Loucy (cell line): ENCODE data around the gene ACOT11.

Source experiments
- H2AFZ ChIP-seq: fragments of 200-600 bp; sonication (generic); 2 replicates; pipeline ENCODE4 v1.6.0; 2016; ENCODE audit warnings: antibody characterized with exemption, mild to moderate bottlenecking, low read length, moderate library complexity
- H3F3A ChIP-seq: fragments of 200-600 bp; 2 replicates; pipeline ENCODE4 v1.6.0; 2016; ENCODE audit warnings: antibody characterized with exemption, low read depth, mild to moderate bottlenecking
- H3K27me3 ChIP-seq: fragments of 200-600 bp; sonication (generic); 2 replicates; pipeline ENCODE4 v1.6.1; 2014; ENCODE audit warnings: low read length, mild to moderate bottlenecking; ENCODE audit not compliant: insufficient read depth, poor library complexity, severe bottlenecking
- H3K36me3 ChIP-seq: fragments of 200-600 bp; sonication (generic); 2 replicates; pipeline ENCODE4 v1.6.1; 2016; ENCODE audit warnings: low read length; ENCODE audit not compliant: insufficient read depth
- H3K4me1 ChIP-seq: fragments of 200-600 bp; sonication (generic); 2 replicates; pipeline ENCODE4 v1.5.1; 2014; ENCODE audit warnings: low read length, mild to moderate bottlenecking; ENCODE audit not compliant: insufficient read depth, poor library complexity, severe bottlenecking
- H3K4me2 ChIP-seq: fragments of 200-600 bp; sonication (generic); 2 replicates; pipeline ENCODE4 v1.6.0; 2014; ENCODE audit warnings: antibody characterized with exemption, low read length, low read depth, mild to moderate bottlenecking; ENCODE audit not compliant: poor library complexity, severe bottlenecking
- H3K4me3 ChIP-seq: fragments of 200-600 bp; sonication (generic); 2 replicates; pipeline ENCODE4 v1.5.1; 2014; ENCODE audit warnings: low read length, mild to moderate bottlenecking, mixed read lengths; ENCODE audit not compliant: poor library complexity, severe bottlenecking
- H3K79me2 ChIP-seq: fragments of 200-600 bp; sonication (generic); 2 replicates; pipeline ENCODE4 v1.6.1; 2014; ENCODE audit warnings: low read length; ENCODE audit not compliant: insufficient read depth
- H3K9ac ChIP-seq: fragments of 200-600 bp; sonication (generic); 2 replicates; pipeline ENCODE4 v1.6.0; 2014; ENCODE audit warnings: mild to moderate bottlenecking, low read depth, low read length, moderate library complexity; ENCODE audit not compliant: poor library complexity, severe bottlenecking
- H3K9me2 ChIP-seq: fragments of 200-600 bp; sonication (generic); replicated peaks from 2 replicates; pipeline ENCODE4 v1.6.1; 2016; ENCODE audit warnings: low read depth, low read length, mixed read lengths
- H3K9me3 ChIP-seq: fragments of 200-600 bp; sonication (generic); 2 replicates; pipeline ENCODE4 v1.6.1; 2014; ENCODE audit warnings: mild to moderate bottlenecking, antibody characterized with exemption, low read length, low read depth; ENCODE audit not compliant: insufficient read depth
- H4K20me1 ChIP-seq: fragments of 200-600 bp; sonication (generic); 2 replicates; pipeline ENCODE4 v1.6.0; 2014; ENCODE audit warnings: antibody characterized with exemption, low read length, mild to moderate bottlenecking; ENCODE audit not compliant: insufficient read depth, poor library complexity, severe bottlenecking
- CTCF ChIP-seq: fragments of 200-600 bp; sonication (generic); conservative IDR thresholded peaks from 2 replicates; pipeline ENCODE4 v1.5.1; 2014; ENCODE audit warnings: mild to moderate bottlenecking, antibody characterized with exemption, low read length
- EZH2phosphoT487 ChIP-seq: fragments of 200-600 bp; IDR thresholded peaks from 2 replicates; pipeline ENCODE4 v1.6.1; 2018; ENCODE audit warnings: antibody characterized with exemption, mild to moderate bottlenecking, moderate library complexity, borderline replicate concordance

The ACOT11 gene

GRCh38 chr1:54566438-54567141, 18.6 kb downstream of the ACOT11 start:
- H3K9me3 ChIP-seq = no peaks in the 10 kb centered on the region
- no peak for TF ChIP-seq EZH2phosphoT487
- TF ChIP-seq CTCF = no peak

GRCh38 chr1:54567961-54568360, 19.9 kb downstream of the ACOT11 start:
- Histone ChIP-seq H3K4me1 (peaks cover 30% of the 10 kb centered on the region), H3F3A (no peaks in the 10 kb centered on the region), H3K9me2 (no peaks in the 10 kb centered on the region), H3K36me3 (no peaks in the 10 kb centered on the region), H3K9ac (no peak overlapping the region), H3K4me2 (no peak overlapping the region), H3K27me3 (no peaks in the 10 kb centered on the region), H3K4me3 (no peak overlapping the region), H3K79me2 (no peaks in the 10 kb centered on the region), H3K9me3 (no peaks in the 10 kb centered on the region), H4K20me1 (no peaks in the 10 kb centered on the region), H2AFZ (no peak overlapping the region)
- TF ChIP-seq EZH2phosphoT487 (no peak), CTCF (no peak)

More at GRCh38 chr1:54566438-54567141, 18.6 kb downstream of the ACOT11 start:
- no peak overlapping the region for H3K4me2 ChIP-seq
- peaks cover 17% of the 10 kb centered on the region for H3K4me1 ChIP-seq
- no peak overlapping the region for H2AFZ ChIP-seq
- H3K9me2 ChIP-seq = no peaks in the 10 kb centered on the region
- H3K9ac ChIP-seq = no peak overlapping the region
- H3K79me2 ChIP-seq = no peaks in the 10 kb centered on the region
- no peaks in the 10 kb centered on the region for H3F3A ChIP-seq
- no peaks in the 10 kb centered on the region for H3K27me3 ChIP-seq
- no peak overlapping the region for H3K4me3 ChIP-seq
- no peaks in the 10 kb centered on the region for H4K20me1 ChIP-seq
- H3K36me3 ChIP-seq = no peaks in the 10 kb centered on the region

- Histone ChIP-seq H3K4me2 (no peak overlapping the region), H3K9me2 (no peaks in the 10 kb centered on the region), H4K20me1 (no peaks in the 10 kb centered on the region), H3K4me3 (no peak overlapping the region), H3K4me1 (peaks cover 37% of the 10 kb centered on the region), H3F3A (no peaks in the 10 kb centered on the region), H3K9me3 (no peaks in the 10 kb centered on the region), H2AFZ (no peak overlapping the region), H3K27me3 (no peaks in the 10 kb centered on the region), H3K79me2 (no peaks in the 10 kb centered on the region), H3K36me3 (no peaks in the 10 kb centered on the region), H3K9ac (no peak overlapping the region)
- no peak for TF ChIP-seq EZH2phosphoT487
- TF ChIP-seq CTCF = no peak
These were observed 21.3 kb downstream of the ACOT11 start for GRCh38 chr1:54569339-54569738.
